GM12878 (cell line): ENCODE measurements around the gene FOXD3. TPM values are rescaled to one million over a fixed set of nuclear protein-coding genes. Genes with fewer than 3 reads are reported as not detected.

Experiments
- ATAC-seq: fragments of 200-7000 bp; cut with Tn5 transposase; 3 replicates; pipeline ENCODE4 v1.9.1; 2020; ENCODE audit warnings: mild to moderate bottlenecking, moderate library complexity
- BruUV-seq: library from RNA; stranded (reverse); fragments of 400-500 nt; replicated peaks from 2 replicates; lab custom pipeline; 2021; lab: Mats Ljungman, UMichigan
- CTCF ChIA-PET: fragments of 300-600 bp; sonication (Branson Sonifier 250); formaldehyde crosslinking; extraction: SDS; loops from one replicate; lab custom pipeline; 2021; ENCODE audit warnings: inconsistent platforms; lab: Yijun Ruan, JAX
- POLR2A ChIA-PET: fragments of 350-600 bp; formaldehyde crosslinking; extraction: SDS; loops from one replicate; lab custom pipeline; 2021; ENCODE audit warnings: inconsistent platforms; lab: Charles Lee
- RAD21 ChIA-PET: fragments of 300-600 bp; sonication (Branson Sonifier 250); formaldehyde crosslinking; loops from one replicate; lab custom pipeline; 2023; ENCODE audit warnings: antibody characterized with exemption; ENCODE audit not compliant: unreplicated experiment; lab: Charles Lee
- SMC1A ChIA-PET: fragments of 300-600 bp; sonication (Branson Sonifier 250); formaldehyde crosslinking; loops from one replicate; lab custom pipeline; 2023; ENCODE audit not compliant: unreplicated experiment, uncharacterized antibody; lab: Charles Lee
- DNase-seq: peaks from one replicate; pipeline ENCODE4 v3.0.0-alpha.2; 2011; ENCODE audit warnings: low read depth, low spot score
- FAIRE-seq: peaks from 3 replicates; lab custom pipeline; 2011; peaks lifted over from hg19 to GRCh38; lab: Jason Lieb, UNC
- H2AFZ ChIP-seq: 2 replicates; pipeline ENCODE4 v1.6.0; 2011; ENCODE audit warnings: low read depth, low read length, control low read depth; ENCODE audit not compliant: control insufficient read depth
- H3K27ac ChIP-seq: 2 replicates; pipeline ENCODE4 v1.5.1; 2011; ENCODE audit warnings: control low read depth; ENCODE audit not compliant: control insufficient read depth, insufficient read depth
- H3K27me3 ChIP-seq, 2 experiments: replicated peaks in 1 of 2; 2 replicates each; pipeline versions ENCODE4 v1.6.0 to v1.6.1; 2011; ENCODE audit warnings: low read length in 1 of 2; ENCODE audit not compliant: control insufficient read depth in 2 of 2, insufficient read depth in 2 of 2
- H3K36me3 ChIP-seq, 2 experiments: 2 replicates each; pipeline ENCODE4 v1.5.1; 2011; ENCODE audit warnings: low read length in 1 of 2; ENCODE audit not compliant: control insufficient read depth in 2 of 2, insufficient read depth in 2 of 2
- H3K4me1 ChIP-seq: 2 replicates; pipeline ENCODE4 v1.6.1; 2011; ENCODE audit warnings: mild to moderate bottlenecking, low read length, moderate library complexity, mixed read lengths; ENCODE audit not compliant: control insufficient read depth, insufficient read depth
- H3K4me2 ChIP-seq: 2 replicates; pipeline ENCODE4 v1.6.0; 2011; ENCODE audit warnings: control low read depth; ENCODE audit not compliant: control insufficient read depth, insufficient read depth
- H3K4me3 ChIP-seq: fragments of 200-600 bp; sonication (generic); 2 replicates; pipeline ENCODE4 v1.5.1; 2016
- H3K79me2 ChIP-seq: 2 replicates; pipeline ENCODE4 v1.6.0; 2011; ENCODE audit warnings: low read length; ENCODE audit not compliant: control insufficient read depth, insufficient read depth
- H3K9ac ChIP-seq: 2 replicates; pipeline ENCODE4 v1.8.0; 2011; ENCODE audit warnings: low read length, control low read depth, mixed read lengths; ENCODE audit not compliant: control insufficient read depth, insufficient read depth
- H3K9me3 ChIP-seq: replicated peaks from 3 replicates; pipeline ENCODE4 v1.5.1; 2011; ENCODE audit warnings: mild to moderate bottlenecking, low read length; ENCODE audit not compliant: control insufficient read depth, insufficient read depth
- H4K20me1 ChIP-seq: 2 replicates; pipeline ENCODE4 v1.6.0; 2011; ENCODE audit not compliant: control insufficient read depth, insufficient read depth
- BRCA1 ChIP-seq: IDR thresholded peaks from 2 replicates; pipeline ENCODE4 v1.6.1; 2011; ENCODE audit warnings: low read depth, low read length, improper control_type of control experiment
- CREM ChIP-seq: IDR thresholded peaks from 2 replicates; pipeline ENCODE4 v1.6.1; 2014; ENCODE audit warnings: antibody characterized with exemption, low read depth
- EZH2 ChIP-seq: IDR thresholded peaks from 2 replicates; pipeline ENCODE4 v1.6.1; 2012; ENCODE audit warnings: low read depth, mild to moderate bottlenecking, control low read depth, inconsistent platforms, low read length, borderline replicate concordance; ENCODE audit not compliant: control insufficient read depth
- HCFC1 ChIP-seq: fragments of 150-350 bp; IDR thresholded peaks from 2 replicates; pipeline ENCODE4 v1.6.1; 2014; ENCODE audit warnings: low read length
- HDGF ChIP-seq: fragments of 450-650 bp; IDR thresholded peaks from 2 replicates; pipeline ENCODE4 v1.6.1; 2016; ENCODE audit warnings: antibody characterized with exemption
- JUND ChIP-seq: IDR thresholded peaks from 2 replicates; pipeline ENCODE4 v1.6.1; 2012; ENCODE audit warnings: low read depth, mild to moderate bottlenecking, low read length, improper control_type of control experiment, moderate library complexity
- NFYA ChIP-seq: IDR thresholded peaks from 2 replicates; pipeline ENCODE4 v1.6.1; 2011; ENCODE audit warnings: low read depth, mild to moderate bottlenecking, low read length, improper control_type of control experiment, borderline replicate concordance
- NRF1 ChIP-seq: conservative IDR thresholded peaks from 2 replicates; pipeline ENCODE4 v1.6.1; 2011; ENCODE audit warnings: mild to moderate bottlenecking, low read depth, low read length, improper control_type of control experiment
- POU2F2 ChIP-seq: IDR thresholded peaks from 3 replicates; pipeline ENCODE4 v1.6.1; 2011; ENCODE audit warnings: low read depth, mild to moderate bottlenecking, low read length, borderline replicate concordance
- YY1 ChIP-seq: IDR thresholded peaks from 2 replicates; pipeline ENCODE4 v1.6.1; 2011; ENCODE audit warnings: low read depth, mild to moderate bottlenecking, low read length
- ZNF384 ChIP-seq: IDR thresholded peaks from 2 replicates; pipeline ENCODE4 v1.6.1; 2012; ENCODE audit warnings: low read depth, mild to moderate bottlenecking, low read length, improper control_type of control experiment, borderline replicate concordance
- WGBS: methylation state at CpG from one replicate; pipeline ENCODE4 v1.1.6; 2016; ENCODE audit warnings: low lambda C conversion rate; ENCODE audit not compliant: insufficient replicate concordance, insufficient coverage; ENCODE audit errors: missing lambda C conversion rate; 5-methylcytosine and 5-hydroxymethylcytosine counted together
- in situ Hi-C: fragments of 300-500 bp; cut with MboI; formaldehyde crosslinking; loops from 9 replicates; pipeline ENCODE4 v1.14.3; 2018; ENCODE audit warnings: mixed read lengths
- intact Hi-C: fragments of 100-400 bp; cut with micrococcal nuclease; formaldehyde crosslinking; loops from one replicate; pipeline ENCODE4 v1.14.2; 2022; ENCODE audit not compliant: unreplicated experiment
- polyA plus RNA-seq, 11 experiments: library from polyadenylated mRNA; depleted of rRNA in 4 of 11; unstranded in 6 of 11; stranded (reverse) in 5 of 11; fragments of >200 nt; fragmentation: Nextera tagmentation in 4 of 11; fragmentation: Illumina TruSeq in 1 of 11; extraction: Ambion mirVana in 4 of 11; extraction: Trizol in 1 of 11; gene quantifications; 1 replicate in 1 of 11; 2 replicates in 10 of 11; pipeline versions ENCODE4 v1.2.1 to v1.2.3, GENCODE V29; 2011 to 2016; ENCODE audit warnings: inconsistent platforms in 2 of 11, missing spikeins in 2 of 11, low read depth in 1 of 11
- total RNA-seq, 4 experiments: library from RNA; depleted of rRNA in 3 of 4; stranded (reverse); fragments of >200 nt in 3 of 4; fragmentation: Illumina TruSeq in 1 of 4; extraction: Trizol in 1 of 4; gene quantifications; 2 replicates each; pipeline versions ENCODE4 v1.2.1 to v1.2.3, GENCODE V29; 2013 to 2021
- TF ChIP-seq, protein P1 (sequence below): fragments of 450-650 bp; IDR thresholded peaks from 2 replicates; pipeline ENCODE4 v1.6.1; 2017; ENCODE audit warnings: antibody characterized with exemption, mild to moderate bottlenecking, moderate library complexity

FOXD3 gene
- total and polyA plus RNA-seq, 10 of the 15 experiments (the other 5 are each of a cell fraction or from before 2014, with no cell fraction given): not detected

DNA sequence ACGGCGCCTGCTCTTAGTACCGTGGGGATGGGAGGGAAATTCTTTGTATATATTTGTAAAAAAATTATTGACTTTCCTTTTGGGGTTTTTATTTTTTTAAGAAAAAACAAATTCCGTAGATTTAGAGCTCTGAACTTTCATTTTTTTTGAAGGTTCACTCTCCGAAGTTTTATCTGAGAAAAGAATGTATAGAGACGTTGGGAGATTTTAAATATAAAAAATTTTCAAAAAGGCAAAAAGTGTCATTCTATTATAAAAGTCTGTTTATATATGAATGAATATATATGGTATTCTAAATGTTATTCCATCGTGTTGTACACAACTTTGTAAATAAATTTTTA lies 2.4 kb downstream of the FOXD3 start:
- peaks cover 1% of the 10 kb centered on the region; the same call in 1 of the 3 replicates for H3K9me3 ChIP-seq
- CTCF ChIA-PET: interaction anchor here (0.5 to 4.7 kb wide), 6 partner anchors 11 to 499 kb away, joined by 3 to 26 read pairs (median 3); no protein-coding TSS in a partner anchor
- FAIRE-seq (no peak), ATAC-seq (no peak), DNase-seq (no peak)
- no peak overlapping the region for H3K4me2 ChIP-seq
- WGBS: 57% methylated on average over 7 of the region's 7 CpGs
- TF ChIP-seq BRCA1 (no peak), ZNF384 (no peak), NRF1 (no peak), CREM (no peak), JUND (no peak), POU2F2 (no peak), HCFC1 (no peak), EZH2 (no peak), HDGF (no peak), YY1 (no peak), NFYA (no peak)
- TF ChIP-seq, protein P1, sequence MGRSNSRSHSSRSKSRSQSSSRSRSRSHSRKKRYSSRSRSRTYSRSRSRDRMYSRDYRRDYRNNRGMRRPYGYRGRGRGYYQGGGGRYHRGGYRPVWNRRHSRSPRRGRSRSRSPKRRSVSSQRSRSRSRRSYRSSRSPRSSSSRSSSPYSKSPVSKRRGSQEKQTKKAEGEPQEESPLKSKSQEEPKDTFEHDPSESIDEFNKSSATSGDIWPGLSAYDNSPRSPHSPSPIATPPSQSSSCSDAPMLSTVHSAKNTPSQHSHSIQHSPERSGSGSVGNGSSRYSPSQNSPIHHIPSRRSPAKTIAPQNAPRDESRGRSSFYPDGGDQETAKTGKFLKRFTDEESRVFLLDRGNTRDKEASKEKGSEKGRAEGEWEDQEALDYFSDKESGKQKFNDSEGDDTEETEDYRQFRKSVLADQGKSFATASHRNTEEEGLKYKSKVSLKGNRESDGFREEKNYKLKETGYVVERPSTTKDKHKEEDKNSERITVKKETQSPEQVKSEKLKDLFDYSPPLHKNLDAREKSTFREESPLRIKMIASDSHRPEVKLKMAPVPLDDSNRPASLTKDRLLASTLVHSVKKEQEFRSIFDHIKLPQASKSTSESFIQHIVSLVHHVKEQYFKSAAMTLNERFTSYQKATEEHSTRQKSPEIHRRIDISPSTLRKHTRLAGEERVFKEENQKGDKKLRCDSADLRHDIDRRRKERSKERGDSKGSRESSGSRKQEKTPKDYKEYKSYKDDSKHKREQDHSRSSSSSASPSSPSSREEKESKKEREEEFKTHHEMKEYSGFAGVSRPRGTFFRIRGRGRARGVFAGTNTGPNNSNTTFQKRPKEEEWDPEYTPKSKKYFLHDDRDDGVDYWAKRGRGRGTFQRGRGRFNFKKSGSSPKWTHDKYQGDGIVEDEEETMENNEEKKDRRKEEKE: no peak
- no peaks in the 10 kb centered on the region for H4K20me1 ChIP-seq
- H3K9ac ChIP-seq: no peak overlapping the region
- RAD21 ChIA-PET: no interaction called here
- no peaks in the 10 kb centered on the region; the same call in 1 of the 2 replicates for H3K4me1 ChIP-seq
- BruUV-seq: no TSS peak
- H3K36me3 ChIP-seq: no peaks in the 10 kb centered on the region
- H3K4me3 ChIP-seq: no peak overlapping the region
- SMC1A ChIA-PET: interaction anchor here (0.7 kb wide), 1 partner anchor 1351 kb away, joined by 3 read pairs; no protein-coding TSS in a partner anchor
- POLR2A ChIA-PET: no interaction called here
- no peak overlapping the region for H3K27ac ChIP-seq
- peaks cover 20 to 54% of the 10 kb centered on the region in 2 experiments for H3K27me3 ChIP-seq
- intact Hi-C loops (no loop called here), in situ Hi-C loops (no loop called here)
- no peaks in the 10 kb centered on the region for H3K79me2 ChIP-seq
- no peak overlapping the region for H2AFZ ChIP-seq
